ENCODE measurements around the gene SYF2. TPM values are rescaled to one million over a fixed set of nuclear protein-coding genes. Genes with fewer than 3 reads are reported as not detected.

SYF2 gene
- total and polyA plus RNA-seq, 2 of the 13 experiments (the other 11 are each of a cell fraction or from before 2014, with no cell fraction given): 17.8 to 34.1 TPM

DNA sequence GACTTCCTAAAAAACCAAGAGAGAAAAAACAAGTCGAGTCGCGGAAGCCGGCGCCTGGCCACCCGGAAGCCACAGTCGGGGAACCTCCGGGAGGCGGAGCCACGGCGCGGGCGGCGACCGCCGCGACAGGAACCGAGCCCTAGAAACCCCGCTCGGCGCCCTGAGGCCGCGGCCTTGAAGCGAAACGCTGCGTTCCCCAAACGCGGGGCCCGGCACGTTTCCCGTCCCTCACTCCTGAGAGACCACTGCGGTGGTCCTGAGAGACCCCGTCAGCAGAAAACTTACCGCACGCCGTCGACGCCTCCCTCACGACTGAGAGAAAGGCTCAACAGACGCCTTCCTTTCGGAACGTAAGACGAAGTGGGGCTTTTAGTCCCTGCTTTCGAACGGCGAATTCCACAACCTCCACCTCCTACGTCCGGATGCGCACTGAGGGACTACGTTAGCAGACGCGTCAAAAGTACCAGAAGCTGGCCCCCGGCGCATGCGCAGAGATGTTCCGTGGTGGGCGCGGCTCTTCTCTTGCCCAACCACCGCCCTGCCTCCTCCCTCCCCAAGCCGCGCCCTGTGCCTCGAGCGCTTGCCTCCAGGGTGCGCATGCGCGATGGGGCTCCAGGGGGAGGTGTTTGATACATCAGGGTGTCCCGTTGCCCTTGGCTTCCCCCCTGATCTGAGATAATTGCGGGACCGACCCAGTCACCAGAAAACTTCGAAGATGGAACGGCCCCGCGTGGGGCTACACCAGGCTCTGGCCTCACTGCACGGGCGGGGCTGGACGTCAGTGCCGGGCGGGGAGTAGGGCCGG is 14.9 kb upstream of the SYF2 start, which contains the start of gene RSRP1 (continued):
- TF ChIP-seq, protein P1, sequence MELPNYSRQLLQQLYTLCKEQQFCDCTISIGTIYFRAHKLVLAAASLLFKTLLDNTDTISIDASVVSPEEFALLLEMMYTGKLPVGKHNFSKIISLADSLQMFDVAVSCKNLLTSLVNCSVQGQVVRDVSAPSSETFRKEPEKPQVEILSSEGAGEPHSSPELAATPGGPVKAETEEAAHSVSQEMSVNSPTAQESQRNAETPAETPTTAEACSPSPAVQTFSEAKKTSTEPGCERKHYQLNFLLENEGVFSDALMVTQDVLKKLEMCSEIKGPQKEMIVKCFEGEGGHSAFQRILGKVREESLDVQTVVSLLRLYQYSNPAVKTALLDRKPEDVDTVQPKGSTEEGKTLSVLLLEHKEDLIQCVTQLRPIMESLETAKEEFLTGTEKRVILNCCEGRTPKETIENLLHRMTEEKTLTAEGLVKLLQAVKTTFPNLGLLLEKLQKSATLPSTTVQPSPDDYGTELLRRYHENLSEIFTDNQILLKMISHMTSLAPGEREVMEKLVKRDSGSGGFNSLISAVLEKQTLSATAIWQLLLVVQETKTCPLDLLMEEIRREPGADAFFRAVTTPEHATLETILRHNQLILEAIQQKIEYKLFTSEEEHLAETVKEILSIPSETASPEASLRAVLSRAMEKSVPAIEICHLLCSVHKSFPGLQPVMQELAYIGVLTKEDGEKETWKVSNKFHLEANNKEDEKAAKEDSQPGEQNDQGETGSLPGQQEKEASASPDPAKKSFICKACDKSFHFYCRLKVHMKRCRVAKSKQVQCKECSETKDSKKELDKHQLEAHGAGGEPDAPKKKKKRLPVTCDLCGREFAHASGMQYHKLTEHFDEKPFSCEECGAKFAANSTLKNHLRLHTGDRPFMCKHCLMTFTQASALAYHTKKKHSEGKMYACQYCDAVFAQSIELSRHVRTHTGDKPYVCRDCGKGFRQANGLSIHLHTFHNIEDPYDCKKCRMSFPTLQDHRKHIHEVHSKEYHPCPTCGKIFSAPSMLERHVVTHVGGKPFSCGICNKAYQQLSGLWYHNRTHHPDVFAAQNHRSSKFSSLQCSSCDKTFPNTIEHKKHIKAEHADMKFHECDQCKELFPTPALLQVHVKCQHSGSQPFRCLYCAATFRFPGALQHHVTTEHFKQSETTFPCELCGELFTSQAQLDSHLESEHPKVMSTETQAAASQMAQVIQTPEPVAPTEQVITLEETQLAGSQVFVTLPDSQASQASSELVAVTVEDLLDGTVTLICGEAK (IDR thresholded peaks at IDR 0.05): no peak
- TF ChIP-seq, protein P1 (CRISPR knock-in tag; IDR thresholded peaks at IDR 0.05): no peak
- TF ChIP-seq STAT5B (CRISPR knock-in tag; IDR thresholded peaks at IDR 0.05): 0 out of 2 replicates have a peak, but pooled peaks have one; percentile 71
- TF ChIP-seq ZNF350 (CRISPR knock-in tag; IDR thresholded peaks at IDR 0.05; ENCODE audit: borderline replicate concordance, low read depth): peak; percentile 77
- TF ChIP-seq FOXC1 (CRISPR knock-in tag; IDR thresholded peaks at IDR 0.05; ENCODE audit: borderline replicate concordance): peak; percentile 75; the same call in 1 of the 2 replicates
- TF ChIP-seq, protein P2, sequence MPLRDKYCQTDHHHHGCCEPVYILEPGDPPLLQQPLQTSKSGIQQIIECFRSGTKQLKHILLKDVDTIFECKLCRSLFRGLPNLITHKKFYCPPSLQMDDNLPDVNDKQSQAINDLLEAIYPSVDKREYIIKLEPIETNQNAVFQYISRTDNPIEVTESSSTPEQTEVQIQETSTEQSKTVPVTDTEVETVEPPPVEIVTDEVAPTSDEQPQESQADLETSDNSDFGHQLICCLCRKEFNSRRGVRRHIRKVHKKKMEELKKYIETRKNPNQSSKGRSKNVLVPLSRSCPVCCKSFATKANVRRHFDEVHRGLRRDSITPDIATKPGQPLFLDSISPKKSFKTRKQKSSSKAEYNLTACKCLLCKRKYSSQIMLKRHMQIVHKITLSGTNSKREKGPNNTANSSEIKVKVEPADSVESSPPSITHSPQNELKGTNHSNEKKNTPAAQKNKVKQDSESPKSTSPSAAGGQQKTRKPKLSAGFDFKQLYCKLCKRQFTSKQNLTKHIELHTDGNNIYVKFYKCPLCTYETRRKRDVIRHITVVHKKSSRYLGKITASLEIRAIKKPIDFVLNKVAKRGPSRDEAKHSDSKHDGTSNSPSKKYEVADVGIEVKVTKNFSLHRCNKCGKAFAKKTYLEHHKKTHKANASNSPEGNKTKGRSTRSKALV (CRISPR knock-in tag; IDR thresholded peaks at IDR 0.05): 0 out of 2 replicates have a peak, but pooled peaks have one; percentile 18
- peak; percentile 63; the same call in 1 of the 2 replicates for TF ChIP-seq NFKBIZ (CRISPR knock-in tag; IDR thresholded peaks at IDR 0.05)
- TF ChIP-seq, protein P3, sequence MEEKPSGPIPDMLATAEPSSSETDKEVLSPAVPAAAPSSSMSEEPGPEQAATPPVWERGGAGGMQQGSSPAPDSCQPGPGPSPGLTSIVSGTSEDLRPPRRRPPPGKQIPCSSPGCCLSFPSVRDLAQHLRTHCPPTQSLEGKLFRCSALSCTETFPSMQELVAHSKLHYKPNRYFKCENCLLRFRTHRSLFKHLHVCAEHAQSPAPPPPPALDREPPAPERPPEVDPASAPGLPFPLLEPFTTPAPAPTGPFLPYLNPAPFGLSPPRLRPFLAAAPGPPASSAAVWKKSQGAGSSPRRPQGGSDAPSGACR (CRISPR knock-in tag; IDR thresholded peaks at IDR 0.05): peak; percentile 70; the same call in 1 of the 2 replicates
- peak; percentile 16; the same call in 1 of the 2 replicates for TF ChIP-seq RCOR2 (CRISPR knock-in tag; IDR thresholded peaks at IDR 0.05)
- peak; percentile 59 for TF ChIP-seq MED8 (CRISPR knock-in tag; IDR thresholded peaks at IDR 0.05; ENCODE audit: insufficient replicate concordance)
- no peak for TF ChIP-seq ZNF724P (CRISPR knock-in tag; IDR thresholded peaks at IDR 0.05; ENCODE audit: borderline replicate concordance)
- TF ChIP-seq RAD51 (IDR thresholded peaks at IDR 0.05; ENCODE audit: borderline replicate concordance): no peak
- TF ChIP-seq, protein P4, sequence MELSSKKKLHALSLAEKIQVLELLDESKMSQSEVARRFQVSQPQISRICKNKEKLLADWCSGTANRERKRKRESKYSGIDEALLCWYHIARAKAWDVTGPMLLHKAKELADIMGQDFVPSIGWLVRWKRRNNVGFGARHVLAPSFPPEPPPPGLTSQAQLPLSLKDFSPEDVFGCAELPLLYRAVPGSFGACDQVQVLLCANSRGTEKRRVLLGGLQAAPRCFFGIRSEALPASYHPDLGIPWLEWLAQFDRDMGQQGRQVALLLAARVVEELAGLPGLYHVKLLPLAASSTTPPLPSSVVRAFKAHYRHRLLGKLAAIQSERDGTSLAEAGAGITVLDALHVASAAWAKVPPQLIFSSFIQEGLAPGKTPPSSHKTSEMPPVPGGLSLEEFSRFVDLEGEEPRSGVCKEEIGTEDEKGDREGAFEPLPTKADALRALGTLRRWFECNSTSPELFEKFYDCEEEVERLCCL (CRISPR knock-in tag; IDR thresholded peaks at IDR 0.05; ENCODE audit: borderline replicate concordance): peak; percentile 76; the same call in 1 of the 2 replicates
- peak; percentile 56 for TF ChIP-seq POGZ (CRISPR knock-in tag; IDR thresholded peaks at IDR 0.05)
- TF ChIP-seq GFI1 (CRISPR knock-in tag; IDR thresholded peaks at IDR 0.05; ENCODE audit: borderline replicate concordance): peak; percentile 23; the same call in 1 of the 2 replicates

Data from HepG2 (cell line).